CD4-positive, alpha-beta T cell treated with Interferon alpha-2 for 1 hour (primary cell): Measurements from ENCODE around the gene FPR1.
A peak's percentile ranks its signal among the peaks of the same experiment; 100 is the strongest.

Experiments
- DNase-seq, 2 donors: peaks; one replicate each; pipeline ENCODE4 v3.0.0-alpha.2; 2020 to 2022

Gene FPR1

GRCh38 chr19:51703575-51704515 lies 47.8 kb downstream of the FPR1 start:
- peak; percentile 96 to 97 for DNase-seq

- DNase-seq = peak in 1 of 2 donors; percentile 26
Observed at GRCh38 chr19:51702825-51703574, 48.7 kb downstream of the FPR1 start.

DNA sequence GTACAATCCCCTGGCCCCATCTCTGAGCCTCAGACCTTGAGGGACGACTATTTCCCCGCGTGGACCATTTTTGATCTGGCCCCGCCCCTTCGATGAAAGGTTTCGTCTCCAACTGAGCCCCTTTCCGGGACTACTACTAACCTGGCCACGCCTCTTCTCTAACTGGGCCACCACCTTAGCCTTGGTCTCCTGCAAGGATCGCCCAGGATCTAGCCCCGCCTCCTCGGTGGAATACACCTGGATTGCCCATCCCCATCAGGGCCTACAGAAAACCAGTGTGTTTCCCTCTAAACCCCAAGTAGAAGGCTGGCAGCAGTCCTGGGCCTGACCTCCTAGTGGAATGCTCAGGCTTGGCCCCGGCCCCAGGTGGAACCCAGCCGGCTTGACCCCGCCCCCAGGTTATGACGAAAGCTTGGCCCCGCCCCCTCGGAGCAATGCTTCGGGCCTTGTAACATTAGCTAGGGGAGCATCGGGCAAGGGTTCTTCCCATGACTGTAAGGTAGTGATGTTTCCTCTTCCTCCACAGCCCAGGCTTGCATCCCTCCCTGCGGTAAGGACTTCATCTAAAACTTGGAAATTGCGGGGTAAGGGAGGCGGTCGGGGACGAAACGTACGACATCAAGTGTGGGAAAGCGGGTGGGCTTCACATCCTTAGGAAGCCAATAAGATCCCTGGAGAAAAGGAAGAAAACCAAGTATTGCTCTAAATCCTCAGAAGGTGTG lies 49.4 kb downstream of the FPR1 start:
- peak; percentile 61 to 65 for DNase-seq

DNA sequence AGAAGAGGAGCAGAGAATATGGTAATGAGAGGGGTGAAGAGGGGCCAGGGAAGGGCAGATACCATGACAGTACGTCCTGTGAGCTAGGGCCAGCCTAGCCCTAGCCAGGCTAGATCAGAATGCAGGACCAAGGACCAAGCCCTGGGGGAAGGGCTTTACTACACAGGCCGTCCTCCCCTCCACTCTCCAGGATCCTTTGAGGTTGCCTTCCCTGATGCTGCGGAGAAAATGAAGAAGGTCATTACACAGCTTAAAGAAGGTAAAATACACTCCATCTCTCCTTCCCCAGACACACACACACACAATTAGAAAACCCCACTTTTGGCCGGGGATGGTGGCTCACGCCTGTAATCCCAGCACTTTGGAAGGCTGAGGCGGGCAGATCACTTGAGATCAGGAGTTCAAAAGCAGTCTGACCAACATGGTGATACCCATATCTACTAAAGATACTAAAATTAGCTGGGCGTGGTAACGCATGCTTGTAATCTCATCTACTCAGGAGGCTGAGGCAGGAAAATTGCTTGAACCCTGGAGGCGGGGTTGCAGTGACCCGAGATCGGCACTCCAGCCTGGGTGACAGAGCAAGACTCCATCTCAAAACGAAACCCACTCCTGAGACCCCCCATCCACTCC lies 50.1 kb downstream of the FPR1 start:
- no peak for DNase-seq

GRCh38 chr19:51699170-51699569 lies 52.5 kb downstream of the FPR1 start:
- no peak for DNase-seq

- DNase-seq = no peak
Observed at GRCh38 chr19:51698296-51698695, 53.4 kb downstream of the FPR1 start.

- no peak for DNase-seq
Observed at GRCh38 chr19:51697169-51697776, 54.4 kb downstream of the FPR1 start.

DNA sequence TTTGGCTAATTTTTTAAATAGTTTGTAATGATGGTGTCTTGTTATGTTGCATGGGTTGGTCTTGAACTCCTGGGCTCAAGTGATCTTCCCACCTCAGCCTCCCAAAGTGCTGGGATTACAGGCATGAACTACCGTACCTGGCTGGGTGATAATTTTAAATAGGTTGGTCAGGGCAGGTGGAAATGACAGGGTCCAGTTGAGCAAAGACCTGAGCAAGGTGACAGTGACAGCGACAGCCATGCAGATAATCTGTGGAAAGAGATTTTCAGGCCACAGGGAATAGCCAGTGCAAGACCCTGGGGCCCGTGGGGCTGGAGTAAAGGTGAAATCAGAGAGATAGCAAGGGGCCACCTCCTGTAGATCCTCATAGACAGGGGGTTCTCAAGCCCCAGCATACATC lies 55.1 kb downstream of the FPR1 start:
- no peak for DNase-seq
